Natural killer cell (primary cell): ENCODE data around the gene CEP70. TPM values are rescaled to one million over a fixed set of nuclear protein-coding genes. Genes with fewer than 3 reads are reported as not detected.

Experiments
- ATAC-seq, 3 donors: fragments of 150-1000 bp in 2 of 3; fragments of 200-7000 bp in 1 of 3; cut with Tn5 transposase; 1 replicate in 1 of 3; 2 replicates in 2 of 3; pipeline ENCODE4 v1.10.0; 2021; ENCODE audit warnings: mild to moderate bottlenecking in 2 of 3, moderate library complexity in 2 of 3
- DNase-seq, 2 donors: peaks; one replicate each; pipeline versions ENCODE4 v3.0.0 to v3.0.0-alpha.2; 2013 to 2021; ENCODE audit warnings: mixed read lengths in 1 of 2
- H3K27ac ChIP-seq: one replicate; pipeline ENCODE4 v1.5.1; 2013; ENCODE audit warnings: mild to moderate bottlenecking, low read length
- H3K27me3 ChIP-seq: one replicate; pipeline ENCODE4 v1.6.1; 2013; ENCODE audit warnings: low read length; ENCODE audit not compliant: control insufficient read depth, insufficient read depth
- H3K36me3 ChIP-seq: one replicate; pipeline ENCODE4 v1.6.1; 2013; ENCODE audit warnings: low read length; ENCODE audit not compliant: control insufficient read depth, insufficient read depth
- H3K4me1 ChIP-seq: one replicate; pipeline ENCODE4 v1.6.1; 2013; ENCODE audit warnings: low read length; ENCODE audit not compliant: control insufficient read depth, insufficient read depth
- H3K4me3 ChIP-seq: one replicate; pipeline ENCODE4 v1.5.1; 2013; ENCODE audit warnings: low read length
- H3K9me3 ChIP-seq: one replicate; pipeline ENCODE4 v1.6.1; 2013; ENCODE audit warnings: low read length; ENCODE audit not compliant: control insufficient read depth, insufficient read depth
- H3K27ac Mint-ChIP-seq, 2 donors: one replicate each; pipeline ENCODE4 v1.8.0; 2022; ENCODE audit warnings: mild to moderate bottlenecking in 2 of 2, mixed read lengths in 2 of 2, moderate library complexity in 1 of 2
- H3K27me3 Mint-ChIP-seq, 2 donors: one replicate each; pipeline ENCODE4 v1.8.0; 2022; ENCODE audit warnings: low read depth in 2 of 2, mixed read lengths in 2 of 2
- H3K36me3 Mint-ChIP-seq: one replicate; pipeline ENCODE4 v1.8.0; 2022; ENCODE audit warnings: mixed read lengths
- H3K4me1 Mint-ChIP-seq, 2 donors: one replicate each; pipeline ENCODE4 v1.8.0; 2022; ENCODE audit warnings: mixed read lengths in 2 of 2
- H3K4me3 Mint-ChIP-seq: one replicate; pipeline ENCODE4 v1.8.0; 2022; ENCODE audit warnings: mild to moderate bottlenecking, moderate library complexity, mixed read lengths
- H3K9me3 Mint-ChIP-seq, 2 donors: one replicate each; pipeline ENCODE4 v1.8.0; 2022; ENCODE audit warnings: mixed read lengths in 2 of 2
- WGBS: methylation state at CpG from one replicate; pipeline ENCODE4 v1.1.7; 2013; ENCODE audit warnings: missing lambda C conversion rate; ENCODE audit not compliant: insufficient coverage; 5-methylcytosine and 5-hydroxymethylcytosine counted together
- intact Hi-C: fragments of 100-400 bp; cut with micrococcal nuclease; formaldehyde crosslinking; loops from one replicate; pipeline ENCODE4 v1.14.2; 2022
- total RNA-seq, 4 donors: library from RNA; stranded (reverse); fragments of 120-200 nt in 1 of 4; gene quantifications; one replicate each; pipeline versions ENCODE4 v1.2.3 to v1.2.4, GENCODE V29; 2013 to 2022
- TF ChIP-seq, protein P1 (sequence below): fragments of 200-600 bp; IDR thresholded peaks from one replicate; pipeline ENCODE4 v1.8.0; 2022; ENCODE audit warnings: antibody characterized with exemption

Gene CEP70
- 10 to 100 TPM; 17.0 to 23.9 (median 22.7) TPM for total RNA-seq
- total RNA-seq (2013) = 31.3 TPM

- Histone ChIP-seq H3K36me3 (no peaks in the 10 kb centered on the region), H3K9me3 (no peaks in the 10 kb centered on the region), H3K27me3 (no peaks in the 10 kb centered on the region), H3K4me3 (peak within 1 kb of the TSS; percentile 75), H3K4me1 (peaks cover 14% of the 10 kb centered on the region), H3K27ac (peak within 1 kb of the TSS; percentile 82)
- H3K4me1 Mint-ChIP-seq = peaks cover 6 to 12% of the 10 kb centered on the region in 2 donors
- intact Hi-C loops = loop anchor here (1.0 to 5.0 kb wide), 6 partner anchors 15 to 748 kb away; partner anchors contain the start of genes MRPS22 and PIK3CB
- DNase-seq = peak; percentile 87 to 95
- no peaks in the 10 kb centered on the region for H3K9me3 Mint-ChIP-seq
- under 1% methylated on average over 52 of the region's 52 CpGs for WGBS
- H3K36me3 Mint-ChIP-seq = no peaks in the 10 kb centered on the region
- H3K27me3 Mint-ChIP-seq = no peaks in the 10 kb centered on the region
- TF ChIP-seq, protein P1, sequence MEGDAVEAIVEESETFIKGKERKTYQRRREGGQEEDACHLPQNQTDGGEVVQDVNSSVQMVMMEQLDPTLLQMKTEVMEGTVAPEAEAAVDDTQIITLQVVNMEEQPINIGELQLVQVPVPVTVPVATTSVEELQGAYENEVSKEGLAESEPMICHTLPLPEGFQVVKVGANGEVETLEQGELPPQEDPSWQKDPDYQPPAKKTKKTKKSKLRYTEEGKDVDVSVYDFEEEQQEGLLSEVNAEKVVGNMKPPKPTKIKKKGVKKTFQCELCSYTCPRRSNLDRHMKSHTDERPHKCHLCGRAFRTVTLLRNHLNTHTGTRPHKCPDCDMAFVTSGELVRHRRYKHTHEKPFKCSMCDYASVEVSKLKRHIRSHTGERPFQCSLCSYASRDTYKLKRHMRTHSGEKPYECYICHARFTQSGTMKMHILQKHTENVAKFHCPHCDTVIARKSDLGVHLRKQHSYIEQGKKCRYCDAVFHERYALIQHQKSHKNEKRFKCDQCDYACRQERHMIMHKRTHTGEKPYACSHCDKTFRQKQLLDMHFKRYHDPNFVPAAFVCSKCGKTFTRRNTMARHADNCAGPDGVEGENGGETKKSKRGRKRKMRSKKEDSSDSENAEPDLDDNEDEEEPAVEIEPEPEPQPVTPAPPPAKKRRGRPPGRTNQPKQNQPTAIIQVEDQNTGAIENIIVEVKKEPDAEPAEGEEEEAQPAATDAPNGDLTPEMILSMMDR = peak; percentile 85
- peak within 1 kb of the TSS; percentile 87 to 88 for H3K27ac Mint-ChIP-seq
- ATAC-seq = peak; percentile 93 to 97 (median 94)
- H3K4me3 Mint-ChIP-seq = peak within 1 kb of the TSS; percentile 89
Observed at GRCh38 chr3:138594150-138594934, at the start of gene CEP70. CEP70 (minus strand) TSS chr3:138594260; CDS start chr3:138572927, 21,333 bp downstream.

GRCh38 chr3:138642927-138643253 is 48.8 kb upstream of the CEP70 start:
- no peaks in the 10 kb centered on the region for H3K4me1 Mint-ChIP-seq
- no peaks in the 10 kb centered on the region for H3K27me3 Mint-ChIP-seq

DNA sequence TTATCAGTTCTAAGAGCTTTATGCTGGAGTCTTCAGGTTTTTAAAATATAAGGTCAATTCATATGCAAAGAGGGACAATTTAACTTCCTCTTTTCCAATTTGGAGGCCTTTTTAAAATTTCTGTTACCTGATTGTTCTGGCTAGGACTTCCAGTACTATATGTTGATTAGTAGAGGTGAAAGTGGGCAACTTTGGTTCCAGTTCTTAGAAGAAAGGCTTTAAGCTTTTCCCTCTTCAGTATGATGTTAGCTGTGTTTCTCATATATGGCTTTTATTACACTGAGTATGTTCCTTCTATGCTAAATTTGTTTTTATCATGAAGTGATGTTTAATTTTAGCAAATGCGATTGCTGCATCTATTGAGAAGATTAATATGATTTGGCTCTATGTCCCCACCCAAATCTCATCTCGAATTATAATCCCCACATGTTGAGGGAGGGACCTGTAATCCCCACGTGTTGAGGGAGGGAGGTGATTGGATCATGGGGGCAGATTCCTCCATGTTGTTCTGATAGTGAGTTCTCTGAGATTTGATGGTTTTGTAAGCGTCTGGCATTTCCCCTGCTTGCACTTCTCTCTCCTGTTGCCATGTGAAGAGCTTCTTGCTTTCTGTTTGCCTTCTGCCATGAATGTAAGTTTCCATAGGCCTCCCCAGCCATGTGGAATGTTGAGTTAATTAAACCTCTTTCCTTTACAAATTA is 48.3 kb upstream of the CEP70 start:
- Mint-ChIP-seq H3K27me3 (no peaks in the 10 kb centered on the region), H3K36me3 (peaks cover 28% of the 10 kb centered on the region), H3K9me3 (peaks cover 8 to 13% of the 10 kb centered on the region in 2 donors), H3K4me1 (no peaks in the 10 kb centered on the region), H3K27ac (no peak overlapping the region), H3K4me3 (no peak overlapping the region)
- intact Hi-C loops = no loop called here
- H3K9me3 ChIP-seq = peaks cover 10% of the 10 kb centered on the region
- TF ChIP-seq, protein P1 = no peak
- no peak overlapping the region for H3K4me3 ChIP-seq
- H3K4me1 ChIP-seq = no peaks in the 10 kb centered on the region
- ATAC-seq (no peak), DNase-seq (no peak)
- no peaks in the 10 kb centered on the region for H3K27me3 ChIP-seq
- no peak overlapping the region for H3K27ac ChIP-seq
- 78% methylated on average over 2 of the region's 4 CpGs for WGBS
- no peaks in the 10 kb centered on the region for H3K36me3 ChIP-seq

More at GRCh38 chr3:138642927-138643253, 48.8 kb upstream of the CEP70 start:
- TF ChIP-seq, protein P1 = no peak
- Histone ChIP-seq H3K9me3 (peaks cover 10% of the 10 kb centered on the region), H3K36me3 (no peaks in the 10 kb centered on the region), H3K4me1 (no peaks in the 10 kb centered on the region), H3K4me3 (no peak overlapping the region), H3K27ac (no peak overlapping the region), H3K27me3 (no peaks in the 10 kb centered on the region)
- intact Hi-C loops = no loop called here
- Mint-ChIP-seq H3K4me3 (no peak overlapping the region), H3K27ac (no peak overlapping the region), H3K36me3 (peaks cover 28% of the 10 kb centered on the region), H3K9me3 (peaks cover 8 to 13% of the 10 kb centered on the region in 2 donors)
- no peak for ATAC-seq
- no peak for DNase-seq
- 100% methylated on average over 1 of the region's 1 CpG for WGBS
